GM12878 (cell line): ENCODE data around the gene EML1. TPM values are rescaled to one million over a fixed set of nuclear protein-coding genes. Genes with fewer than 3 reads are reported as not detected.

ENCODE experiments used
- ATAC-seq: fragments of 200-7000 bp; cut with Tn5 transposase; 3 replicates; pipeline ENCODE4 v1.9.1; 2020; ENCODE audit warnings: mild to moderate bottlenecking, moderate library complexity
- BruUV-seq: library from RNA; stranded (reverse); fragments of 400-500 nt; replicated peaks from 2 replicates; lab custom pipeline; 2021; lab: Mats Ljungman, UMichigan
- CTCF ChIA-PET: fragments of 300-600 bp; sonication (Branson Sonifier 250); formaldehyde crosslinking; extraction: SDS; loops from one replicate; lab custom pipeline; 2021; ENCODE audit warnings: inconsistent platforms; lab: Yijun Ruan, JAX
- POLR2A ChIA-PET: fragments of 350-600 bp; formaldehyde crosslinking; extraction: SDS; loops from one replicate; lab custom pipeline; 2021; ENCODE audit warnings: inconsistent platforms; lab: Charles Lee
- RAD21 ChIA-PET: fragments of 300-600 bp; sonication (Branson Sonifier 250); formaldehyde crosslinking; loops from one replicate; lab custom pipeline; 2023; ENCODE audit warnings: antibody characterized with exemption; ENCODE audit not compliant: unreplicated experiment; lab: Charles Lee
- SMC1A ChIA-PET: fragments of 300-600 bp; sonication (Branson Sonifier 250); formaldehyde crosslinking; loops from one replicate; lab custom pipeline; 2023; ENCODE audit not compliant: unreplicated experiment, uncharacterized antibody; lab: Charles Lee
- DNase-seq: peaks from one replicate; pipeline ENCODE4 v3.0.0-alpha.2; 2011; ENCODE audit warnings: low read depth, low spot score
- FAIRE-seq: peaks from 3 replicates; lab custom pipeline; 2011; peaks lifted over from hg19 to GRCh38; lab: Jason Lieb, UNC
- H2AFZ ChIP-seq: 2 replicates; pipeline ENCODE4 v1.6.0; 2011; ENCODE audit warnings: low read depth, low read length, control low read depth; ENCODE audit not compliant: control insufficient read depth
- H3K27ac ChIP-seq: 2 replicates; pipeline ENCODE4 v1.5.1; 2011; ENCODE audit warnings: control low read depth; ENCODE audit not compliant: control insufficient read depth, insufficient read depth
- H3K27me3 ChIP-seq, 2 experiments: replicated peaks in 1 of 2; 2 replicates each; pipeline versions ENCODE4 v1.6.0 to v1.6.1; 2011; ENCODE audit warnings: low read length in 1 of 2; ENCODE audit not compliant: control insufficient read depth in 2 of 2, insufficient read depth in 2 of 2
- H3K36me3 ChIP-seq, 2 experiments: 2 replicates each; pipeline ENCODE4 v1.5.1; 2011; ENCODE audit warnings: low read length in 1 of 2; ENCODE audit not compliant: control insufficient read depth in 2 of 2, insufficient read depth in 2 of 2
- H3K4me1 ChIP-seq: 2 replicates; pipeline ENCODE4 v1.6.1; 2011; ENCODE audit warnings: mild to moderate bottlenecking, low read length, moderate library complexity, mixed read lengths; ENCODE audit not compliant: control insufficient read depth, insufficient read depth
- H3K4me2 ChIP-seq: 2 replicates; pipeline ENCODE4 v1.6.0; 2011; ENCODE audit warnings: control low read depth; ENCODE audit not compliant: control insufficient read depth, insufficient read depth
- H3K4me3 ChIP-seq: fragments of 200-600 bp; sonication (generic); 2 replicates; pipeline ENCODE4 v1.5.1; 2016
- H3K79me2 ChIP-seq: 2 replicates; pipeline ENCODE4 v1.6.0; 2011; ENCODE audit warnings: low read length; ENCODE audit not compliant: control insufficient read depth, insufficient read depth
- H3K9ac ChIP-seq: 2 replicates; pipeline ENCODE4 v1.8.0; 2011; ENCODE audit warnings: low read length, control low read depth, mixed read lengths; ENCODE audit not compliant: control insufficient read depth, insufficient read depth
- H3K9me3 ChIP-seq: replicated peaks from 3 replicates; pipeline ENCODE4 v1.5.1; 2011; ENCODE audit warnings: mild to moderate bottlenecking, low read length; ENCODE audit not compliant: control insufficient read depth, insufficient read depth
- H4K20me1 ChIP-seq: 2 replicates; pipeline ENCODE4 v1.6.0; 2011; ENCODE audit not compliant: control insufficient read depth, insufficient read depth
- BCL11A ChIP-seq: IDR thresholded peaks from 2 replicates; pipeline ENCODE4 v1.6.1; 2011; ENCODE audit warnings: low read depth, low read length
- BCL3 ChIP-seq: IDR thresholded peaks from 2 replicates; pipeline ENCODE4 v1.6.1; 2011; ENCODE audit warnings: borderline replicate concordance, low read depth, mild to moderate bottlenecking, moderate library complexity, low read length; ENCODE audit not compliant: insufficient read depth, poor library complexity, severe bottlenecking
- EED ChIP-seq: sonication (generic); IDR thresholded peaks from 2 replicates; pipeline ENCODE4 v1.6.1; 2016; ENCODE audit warnings: antibody characterized with exemption, low read depth
- ESRRA ChIP-seq: IDR thresholded peaks from 2 replicates; pipeline ENCODE4 v1.6.1; 2012; ENCODE audit warnings: mild to moderate bottlenecking, low read length, improper control_type of control experiment
- FOXK2 ChIP-seq: fragments of 450-650 bp; IDR thresholded peaks from 2 replicates; pipeline ENCODE4 v1.6.1; 2017; ENCODE audit warnings: mild to moderate bottlenecking, moderate library complexity
- GABPA ChIP-seq: IDR thresholded peaks from 2 replicates; pipeline ENCODE4 v1.6.1; 2014; ENCODE audit warnings: antibody characterized with exemption, low read depth, mild to moderate bottlenecking, inconsistent platforms
- NFIC ChIP-seq: IDR thresholded peaks from 2 replicates; pipeline ENCODE4 v1.6.1; 2012; ENCODE audit warnings: low read depth, mild to moderate bottlenecking, inconsistent platforms, low read length, moderate library complexity
- NFXL1 ChIP-seq: fragments of 450-650 bp; IDR thresholded peaks from 2 replicates; pipeline ENCODE4 v1.6.1; 2017; ENCODE audit warnings: antibody characterized with exemption, mild to moderate bottlenecking, borderline replicate concordance
- SPI1 ChIP-seq: IDR thresholded peaks from 2 replicates; pipeline ENCODE4 v1.6.1; 2011; ENCODE audit warnings: low read depth, mild to moderate bottlenecking, low read length, moderate library complexity, borderline replicate concordance; ENCODE audit not compliant: insufficient read depth
- USF2 ChIP-seq: IDR thresholded peaks from 2 replicates; pipeline ENCODE4 v1.6.1; 2011; ENCODE audit warnings: low read depth, low read length, improper control_type of control experiment, borderline replicate concordance
- YY1 ChIP-seq: IDR thresholded peaks from 2 replicates; pipeline ENCODE4 v1.6.1; 2011; ENCODE audit warnings: low read depth, mild to moderate bottlenecking, low read length
- ZZZ3 ChIP-seq: IDR thresholded peaks from 2 replicates; pipeline ENCODE4 v1.6.1; 2011; ENCODE audit warnings: low read depth; ENCODE audit not compliant: control insufficient read depth, insufficient read length
- WGBS: methylation state at CpG from one replicate; pipeline ENCODE4 v1.1.6; 2016; ENCODE audit warnings: low lambda C conversion rate; ENCODE audit not compliant: insufficient replicate concordance, insufficient coverage; ENCODE audit errors: missing lambda C conversion rate; 5-methylcytosine and 5-hydroxymethylcytosine counted together
- in situ Hi-C: fragments of 300-500 bp; cut with MboI; formaldehyde crosslinking; loops from 9 replicates; pipeline ENCODE4 v1.14.3; 2018; ENCODE audit warnings: mixed read lengths
- intact Hi-C: fragments of 100-400 bp; cut with micrococcal nuclease; formaldehyde crosslinking; loops from one replicate; pipeline ENCODE4 v1.14.2; 2022; ENCODE audit not compliant: unreplicated experiment
- polyA plus RNA-seq, 11 experiments: library from polyadenylated mRNA; depleted of rRNA in 4 of 11; unstranded in 6 of 11; stranded (reverse) in 5 of 11; fragments of >200 nt; fragmentation: Nextera tagmentation in 4 of 11; fragmentation: Illumina TruSeq in 1 of 11; extraction: Ambion mirVana in 4 of 11; extraction: Trizol in 1 of 11; gene quantifications; 1 replicate in 1 of 11; 2 replicates in 10 of 11; pipeline versions ENCODE4 v1.2.1 to v1.2.3, GENCODE V29; 2011 to 2016; ENCODE audit warnings: inconsistent platforms in 2 of 11, missing spikeins in 2 of 11, low read depth in 1 of 11
- total RNA-seq, 4 experiments: library from RNA; depleted of rRNA in 3 of 4; stranded (reverse); fragments of >200 nt in 3 of 4; fragmentation: Illumina TruSeq in 1 of 4; extraction: Trizol in 1 of 4; gene quantifications; 2 replicates each; pipeline versions ENCODE4 v1.2.1 to v1.2.3, GENCODE V29; 2013 to 2021
- TF ChIP-seq, protein P1 (sequence below): fragments of 450-650 bp; IDR thresholded peaks from 2 replicates; pipeline ENCODE4 v1.6.1; 2014; ENCODE audit warnings: mild to moderate bottlenecking

The EML1 gene
- total and polyA plus RNA-seq, 10 of the 15 experiments (the other 5 are each of a cell fraction or from before 2014, with no cell fraction given) = 0.05 to 3.4 (median 0.11) TPM; not detected in 3

DNA sequence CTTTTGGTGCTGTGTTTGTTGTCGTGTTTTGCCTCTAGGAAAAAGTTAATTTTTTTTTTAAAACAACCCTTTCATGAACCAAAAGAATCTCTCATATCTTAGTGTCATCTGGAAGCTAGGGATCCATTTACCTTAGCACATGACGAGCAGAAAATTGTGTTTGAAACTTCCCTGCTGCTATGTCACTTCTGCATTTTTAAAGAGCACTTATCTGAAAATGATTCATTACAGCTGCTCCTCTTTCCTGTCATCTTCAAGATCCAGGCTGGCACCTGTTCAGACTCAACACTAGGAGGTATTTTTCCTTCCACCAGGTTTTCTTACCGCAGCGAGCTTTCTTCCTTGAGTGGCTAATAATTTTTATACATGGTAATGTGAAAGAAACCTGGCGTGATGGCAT is 67.0 kb downstream of the EML1 start:
- H3K9ac ChIP-seq = no peak overlapping the region
- H3K79me2 ChIP-seq = no peaks in the 10 kb centered on the region
- in situ Hi-C loops = no loop called here
- no peaks in the 10 kb centered on the region for H3K4me1 ChIP-seq
- TF ChIP-seq SPI1 (peak; percentile 27; the same call in 1 of the 2 replicates), GABPA (no peak)
- no peak overlapping the region for H3K4me2 ChIP-seq
- ChIA-PET RAD21 (no interaction called here), SMC1A (no interaction called here), CTCF (no interaction called here), POLR2A (no interaction called here)
- ATAC-seq (no peak), DNase-seq (no peak), FAIRE-seq (no peak)
- no peaks in the 10 kb centered on the region for H3K9me3 ChIP-seq
- H3K27ac ChIP-seq = no peak overlapping the region
- peaks cover 0 to 3% of the 10 kb centered on the region in 2 experiments; a peak in 2 of 4 replicates for H3K27me3 ChIP-seq
- no TSS peak for BruUV-seq
- WGBS = 15% methylated on average over 5 of the region's 5 CpGs
- intact Hi-C loops = no loop called here
- H3K36me3 ChIP-seq = no peaks in the 10 kb centered on the region
- no peak overlapping the region for H3K4me3 ChIP-seq
- H2AFZ ChIP-seq = no peak overlapping the region
- no peaks in the 10 kb centered on the region for H4K20me1 ChIP-seq

DNA sequence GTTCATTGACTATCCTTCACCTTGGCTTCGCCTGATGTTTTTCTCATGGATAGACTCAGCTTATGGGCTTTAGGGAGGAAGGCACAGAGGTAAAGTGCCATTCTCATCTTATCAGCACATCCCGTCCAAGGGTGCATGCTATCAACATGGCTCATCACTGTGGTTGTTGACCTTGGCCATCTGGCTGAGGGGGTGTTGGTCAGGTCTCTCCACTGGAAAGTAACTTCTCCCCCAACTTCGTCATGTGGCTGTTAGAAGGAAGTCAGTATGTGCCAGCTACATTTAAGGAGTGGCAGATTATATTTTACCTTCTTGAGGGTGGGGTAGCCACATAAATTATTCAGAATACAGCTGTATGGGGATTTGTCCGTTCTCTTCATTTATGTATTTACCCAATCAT is 68.9 kb downstream of the EML1 start:
- no TSS peak for BruUV-seq
- H3K9ac ChIP-seq = no peak overlapping the region
- H3K9me3 ChIP-seq = no peaks in the 10 kb centered on the region
- no peaks in the 10 kb centered on the region for H3K79me2 ChIP-seq
- no peak overlapping the region for H3K27ac ChIP-seq
- ChIA-PET POLR2A (no interaction called here), CTCF (no interaction called here), SMC1A (interaction anchor here (1.6 kb wide), 1 partner anchor 11 kb away, joined by 4 read pairs; no protein-coding TSS in a partner anchor), RAD21 (no interaction called here)
- intact Hi-C loops = no loop called here
- DNase-seq (no peak), ATAC-seq (no peak), FAIRE-seq (no peak)
- 31% methylated on average over 4 of the region's 4 CpGs for WGBS
- H3K27me3 ChIP-seq = peaks cover 0 to 3% of the 10 kb centered on the region in 2 experiments; a peak in 1 of 4 replicates
- no peaks in the 10 kb centered on the region for H3K4me1 ChIP-seq
- in situ Hi-C loops = no loop called here
- H4K20me1 ChIP-seq = no peaks in the 10 kb centered on the region
- H3K4me2 ChIP-seq = no peak overlapping the region
- no peak overlapping the region for H3K4me3 ChIP-seq
- no peak overlapping the region for H2AFZ ChIP-seq
- H3K36me3 ChIP-seq = no peaks in the 10 kb centered on the region
- TF ChIP-seq, protein P1, sequence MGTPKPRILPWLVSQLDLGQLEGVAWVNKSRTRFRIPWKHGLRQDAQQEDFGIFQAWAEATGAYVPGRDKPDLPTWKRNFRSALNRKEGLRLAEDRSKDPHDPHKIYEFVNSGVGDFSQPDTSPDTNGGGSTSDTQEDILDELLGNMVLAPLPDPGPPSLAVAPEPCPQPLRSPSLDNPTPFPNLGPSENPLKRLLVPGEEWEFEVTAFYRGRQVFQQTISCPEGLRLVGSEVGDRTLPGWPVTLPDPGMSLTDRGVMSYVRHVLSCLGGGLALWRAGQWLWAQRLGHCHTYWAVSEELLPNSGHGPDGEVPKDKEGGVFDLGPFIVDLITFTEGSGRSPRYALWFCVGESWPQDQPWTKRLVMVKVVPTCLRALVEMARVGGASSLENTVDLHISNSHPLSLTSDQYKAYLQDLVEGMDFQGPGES = no peak
- TF ChIP-seq NFIC (no peak), ZZZ3 (no peak), NFXL1 (no peak), USF2 (no peak), YY1 (no peak), FOXK2 (no peak), EED (no peak), ESRRA (no peak), BCL3 (no peak), BCL11A (no peak)
